GM12891 (cell line): ENCODE measurements around the gene UBE2O.

Experiments used
- DNase-seq: peaks from one replicate; pipeline ENCODE4 v3.0.0; 2011; ENCODE audit warnings: low spot score; ENCODE audit not compliant: insufficient read length
- FAIRE-seq: peaks from 2 replicates; lab custom pipeline; 2011; peaks lifted over from hg19 to GRCh38; lab: Jason Lieb, UNC
- PAX5 ChIP-seq: IDR thresholded peaks from 2 replicates; pipeline ENCODE4 v1.6.1; 2011; ENCODE audit warnings: low read length, moderate library complexity, mild to moderate bottlenecking; ENCODE audit not compliant: insufficient read depth, severe bottlenecking
- POLR2A ChIP-seq: IDR thresholded peaks from 2 replicates; pipeline ENCODE4 v1.6.1; 2011; ENCODE audit warnings: low read depth, low read length, control low read depth
- POLR2AphosphoS5 ChIP-seq: IDR thresholded peaks from 2 replicates; pipeline ENCODE4 v1.6.1; 2011; ENCODE audit warnings: low read depth, low read length, control low read depth
- POU2F2 ChIP-seq: IDR thresholded peaks from 2 replicates; pipeline ENCODE4 v1.6.1; 2011; ENCODE audit warnings: low read depth, mild to moderate bottlenecking, control low read depth, low read length, moderate library complexity
- SPI1 ChIP-seq: IDR thresholded peaks from 2 replicates; pipeline ENCODE4 v1.6.1; 2011; ENCODE audit warnings: low read depth, low read length, control low read depth
- TAF1 ChIP-seq: IDR thresholded peaks from 2 replicates; pipeline ENCODE4 v1.6.1; 2011; ENCODE audit warnings: low read depth, low read length, control low read depth

UBE2O gene

GRCh38 chr17:76440751-76441362, 12.1 kb downstream of the UBE2O start:
- peak; percentile 5 for FAIRE-seq
- no peak for DNase-seq

DNA sequence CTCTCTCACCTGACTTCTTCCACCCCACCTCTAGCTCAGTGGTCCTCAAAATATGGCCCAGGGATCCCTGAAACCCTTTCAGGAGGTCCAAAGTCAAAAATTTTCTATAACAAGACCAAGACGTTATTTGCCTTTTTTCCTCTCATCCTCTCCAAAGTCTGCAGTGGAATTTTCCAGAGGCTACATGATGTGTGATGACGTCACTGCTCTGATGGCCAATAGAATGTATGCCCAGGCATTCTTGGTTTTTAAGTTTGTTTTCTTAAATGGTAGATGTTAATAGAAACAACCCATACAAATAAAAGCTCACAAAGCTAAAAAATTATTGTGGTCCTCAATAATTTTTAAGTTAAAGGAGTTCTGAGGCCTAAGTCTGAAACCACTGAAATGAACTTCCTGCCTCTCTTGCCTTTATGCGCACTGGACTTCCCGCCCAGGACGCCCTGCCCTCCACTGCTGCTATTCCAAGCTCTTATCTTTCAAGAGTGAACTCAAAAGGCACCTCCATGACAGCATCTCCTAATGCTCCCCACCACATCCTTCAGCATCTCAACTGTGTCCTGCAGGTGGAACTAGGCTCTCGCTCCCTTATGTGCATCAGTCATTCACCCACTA, 13.5 kb downstream of the UBE2O start:
- FAIRE-seq = no peak
- DNase-seq = no peak
- TF ChIP-seq POLR2A (no peak), PAX5 (no peak)

More at GRCh38 chr17:76440751-76441362, 12.1 kb downstream of the UBE2O start:
- TF ChIP-seq POLR2A = no peak
- peak; percentile 65 for TF ChIP-seq SPI1

DNA sequence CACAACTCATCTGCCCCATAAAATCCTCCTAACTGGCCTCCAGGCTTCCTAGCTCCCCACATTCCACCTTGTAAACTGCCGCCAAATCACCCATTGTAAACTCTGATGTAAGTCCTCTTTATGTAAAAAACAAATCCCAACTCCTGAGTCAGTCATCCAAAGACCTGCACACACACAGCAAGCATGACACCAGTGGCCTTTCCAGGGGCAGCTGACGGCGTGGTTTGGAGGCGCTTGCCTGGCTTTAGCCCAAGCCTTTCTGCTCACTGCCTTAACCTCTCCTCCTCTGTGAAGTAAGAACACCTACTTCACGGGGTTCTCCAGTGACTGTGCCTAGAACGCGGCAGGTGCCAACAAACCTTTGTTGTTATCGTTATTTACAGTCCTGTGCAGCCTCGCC, 14.0 kb downstream of the UBE2O start:
- DNase-seq (no peak), FAIRE-seq (no peak)
- TF ChIP-seq SPI1 (no peak), POLR2AphosphoS5 (no peak), PAX5 (no peak), POLR2A (no peak), TAF1 (no peak), POU2F2 (no peak)

DNA sequence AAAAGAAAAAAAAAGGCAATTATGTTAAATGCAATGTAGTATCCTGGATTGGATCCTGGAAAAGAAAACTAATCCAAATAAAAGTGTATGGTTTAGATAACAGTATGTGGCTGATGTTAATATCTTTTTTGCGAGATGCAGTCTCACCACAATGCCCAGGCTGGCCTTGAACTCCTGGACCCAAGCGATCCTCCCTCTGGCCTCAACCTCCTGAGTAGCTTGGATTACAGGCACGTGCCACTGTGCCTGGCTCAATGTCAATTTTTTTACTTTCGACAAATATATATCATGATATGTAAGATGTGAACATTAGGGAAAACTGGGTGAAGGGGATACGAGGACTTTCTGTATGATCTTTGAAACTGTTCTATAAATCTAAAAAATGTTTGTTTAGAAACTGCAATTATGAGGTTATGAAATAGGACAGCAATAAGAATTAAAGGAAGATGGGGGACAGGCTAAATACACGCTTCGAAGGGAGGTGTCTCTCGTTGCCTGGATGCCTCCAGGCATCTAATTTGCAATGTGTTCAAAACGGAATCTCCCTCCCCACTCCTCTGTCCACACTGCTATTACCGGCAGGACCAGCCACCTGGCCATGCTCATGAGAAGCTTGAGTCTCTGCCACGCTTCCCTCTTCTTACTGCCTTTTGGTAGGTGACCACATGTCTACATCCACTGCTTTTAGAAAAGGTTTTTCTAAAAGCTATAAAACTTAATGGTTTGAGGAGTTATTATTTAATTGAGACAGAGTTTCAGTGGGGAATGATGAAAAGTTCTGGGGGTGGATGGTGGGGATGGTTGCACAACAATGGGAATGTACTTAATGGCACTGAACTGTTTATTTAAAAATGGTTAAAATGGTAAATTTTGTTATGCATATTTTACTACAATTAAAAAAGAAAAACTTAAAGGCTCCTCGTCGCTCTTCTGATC, 15.2 kb downstream of the UBE2O start:
- FAIRE-seq = no peak
- DNase-seq = no peak
- no peak for TF ChIP-seq PAX5
- no peak for TF ChIP-seq POLR2AphosphoS5
- no peak for TF ChIP-seq SPI1
- no peak for TF ChIP-seq TAF1
- TF ChIP-seq POU2F2 = no peak
- no peak for TF ChIP-seq POLR2A

- DNase-seq (no peak), FAIRE-seq (no peak)
- TF ChIP-seq POLR2A (no peak), POLR2AphosphoS5 (no peak), SPI1 (no peak), TAF1 (no peak), PAX5 (no peak), POU2F2 (no peak)
Observed at GRCh38 chr17:76435751-76436150, 17.2 kb downstream of the UBE2O start.

- no peak for TF ChIP-seq PAX5
- TF ChIP-seq POLR2A = no peak
- no peak for DNase-seq
- FAIRE-seq = no peak
Observed at GRCh38 chr17:76434870-76435269, 18.1 kb downstream of the UBE2O start.

DNA sequence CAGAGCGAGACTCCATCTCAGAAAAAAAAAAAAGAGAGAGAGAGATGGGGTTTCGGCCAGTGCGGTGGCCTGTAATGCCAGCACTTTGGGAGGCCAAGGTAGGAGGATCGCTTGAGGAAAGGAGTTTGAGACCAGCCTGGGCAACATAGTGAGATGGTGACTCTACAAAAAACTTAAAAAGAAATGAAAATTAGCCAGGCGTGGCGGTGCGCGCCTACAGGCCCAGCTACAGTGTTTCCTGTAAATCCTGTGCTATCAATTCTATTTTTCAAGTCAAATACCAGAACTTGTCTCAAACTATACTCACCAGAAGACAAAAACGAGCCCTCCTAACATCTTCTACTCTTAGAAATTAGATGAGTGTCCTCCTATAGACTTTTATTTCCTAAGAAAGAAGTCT, 19.3 kb downstream of the UBE2O start:
- TF ChIP-seq POLR2A (no peak), PAX5 (peak; percentile 71)
- no peak for FAIRE-seq

DNA sequence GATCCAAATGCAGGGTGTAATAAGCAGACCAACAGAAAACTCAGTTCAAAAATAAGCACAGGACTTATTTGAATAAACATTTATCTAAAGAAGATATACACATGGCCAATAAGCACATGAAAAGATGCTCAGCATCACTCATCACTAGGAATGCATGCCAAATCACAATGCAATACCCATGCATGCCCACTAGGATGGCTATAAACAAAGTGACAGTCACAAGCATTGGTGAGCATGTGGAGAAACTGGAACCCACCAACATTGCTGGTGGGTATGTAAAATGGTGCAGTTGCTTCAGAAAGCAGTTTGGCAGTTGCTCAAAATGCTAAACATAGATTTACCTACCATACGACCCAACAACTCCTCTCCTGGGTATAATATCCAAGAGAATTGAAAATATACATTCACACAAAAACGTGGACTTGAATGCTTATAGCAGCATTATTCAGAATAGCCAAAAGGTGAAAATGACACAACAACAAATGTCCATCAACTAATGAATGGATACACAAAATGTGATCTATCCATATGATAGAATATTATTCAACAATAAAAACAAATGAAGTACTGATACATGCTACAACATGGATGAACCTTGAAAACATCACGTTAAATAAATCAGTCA, 20.1 kb downstream of the UBE2O start:
- FAIRE-seq = peak; percentile 78
- DNase-seq = no peak
- TF ChIP-seq POLR2A (no peak), TAF1 (no peak), POLR2AphosphoS5 (no peak), PAX5 (no peak), POU2F2 (no peak), SPI1 (no peak)

More for the DNA sequence above, 19.3 kb downstream of the UBE2O start:
- DNase-seq = no peak

GRCh38 chr17:76432004-76432403, 20.9 kb downstream of the UBE2O start:
- TF ChIP-seq POU2F2 (no peak), POLR2AphosphoS5 (no peak), POLR2A (no peak), SPI1 (no peak), TAF1 (no peak), PAX5 (no peak)
- no peak for DNase-seq
- no peak for FAIRE-seq

DNA sequence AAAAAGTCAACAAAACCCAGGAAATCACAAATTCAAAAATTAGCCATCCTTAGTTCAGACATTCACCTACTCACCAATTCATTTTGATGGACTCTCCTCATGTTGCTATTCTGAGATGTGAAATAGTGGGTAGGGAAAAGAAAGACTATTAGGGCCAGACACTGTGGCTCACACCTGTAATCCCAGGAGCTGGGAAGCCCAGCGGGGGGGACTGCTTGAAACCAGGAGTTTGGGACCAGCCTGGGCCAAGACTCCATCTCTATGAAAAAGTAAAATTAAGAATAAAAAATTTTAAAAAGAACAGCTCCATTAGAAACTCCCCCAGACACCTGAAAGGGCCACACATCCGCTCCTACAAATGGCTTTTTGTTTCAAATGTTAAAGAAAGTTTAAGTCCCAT, 21.4 kb downstream of the UBE2O start:
- TF ChIP-seq PAX5 (no peak), POLR2AphosphoS5 (no peak), POLR2A (no peak), SPI1 (no peak), POU2F2 (no peak), TAF1 (no peak)
- FAIRE-seq (no peak), DNase-seq (no peak)
